GM23248 (cell line): ENCODE results near the gene PPM1H. TPM values are rescaled to one million over a fixed set of nuclear protein-coding genes. Genes with fewer than 3 reads are reported as not detected.

Source experiments
- DNase-seq: peaks from one replicate; pipeline ENCODE4 v3.0.0-alpha.2; 2015
- H2AFZ ChIP-seq: fragments of 200-600 bp; sonication (generic); 2 replicates; pipeline ENCODE4 v1.6.1; 2016; ENCODE audit warnings: antibody characterized with exemption
- H3F3A ChIP-seq: fragments of 200-600 bp; sonication (generic); 2 replicates; pipeline ENCODE4 v1.6.1; 2016; ENCODE audit warnings: mild to moderate bottlenecking, antibody characterized with exemption, mixed run types; ENCODE audit not compliant: insufficient read depth
- H3K27ac ChIP-seq: fragments of 200-600 bp; sonication (generic); 2 replicates; pipeline ENCODE4 v1.5.1; 2016; ENCODE audit warnings: mild to moderate bottlenecking
- H3K27me3 ChIP-seq: fragments of 200-600 bp; sonication (generic); replicated peaks from 2 replicates; pipeline ENCODE4 v1.6.1; 2016; ENCODE audit warnings: mild to moderate bottlenecking; ENCODE audit not compliant: insufficient read depth
- H3K36me3 ChIP-seq: fragments of 200-600 bp; sonication (generic); 2 replicates; pipeline ENCODE4 v1.6.1; 2016; ENCODE audit warnings: low read depth, mild to moderate bottlenecking
- H3K4me1 ChIP-seq: fragments of 200-600 bp; sonication (generic); 2 replicates; pipeline ENCODE4 v1.6.1; 2016; ENCODE audit warnings: mild to moderate bottlenecking; ENCODE audit not compliant: insufficient read depth
- H3K4me2 ChIP-seq: fragments of 200-600 bp; sonication (generic); one replicate; pipeline ENCODE4 v1.6.1; 2016; ENCODE audit warnings: mild to moderate bottlenecking; ENCODE audit not compliant: unreplicated experiment
- H3K4me3 ChIP-seq: fragments of 200-600 bp; sonication (generic); 2 replicates; pipeline ENCODE4 v1.5.1; 2016; ENCODE audit warnings: mild to moderate bottlenecking
- H3K79me2 ChIP-seq: fragments of 200-600 bp; sonication (generic); 2 replicates; pipeline ENCODE4 v1.6.1; 2016; ENCODE audit warnings: mild to moderate bottlenecking; ENCODE audit not compliant: insufficient read depth
- H3K9ac ChIP-seq: fragments of 200-600 bp; sonication (generic); 2 replicates; pipeline ENCODE4 v1.6.1; 2016; ENCODE audit warnings: mild to moderate bottlenecking
- H3K9me2 ChIP-seq: fragments of 200-600 bp; sonication (generic); 2 replicates; pipeline ENCODE4 v1.6.1; 2016; ENCODE audit warnings: mixed run types, mild to moderate bottlenecking, moderate library complexity; ENCODE audit not compliant: insufficient read depth
- H3K9me3 ChIP-seq: fragments of 200-600 bp; sonication (generic); one replicate; pipeline ENCODE4 v1.6.1; 2017; ENCODE audit warnings: low read depth
- H4K20me1 ChIP-seq: fragments of 200-600 bp; sonication (generic); 2 replicates; pipeline ENCODE4 v1.6.0; 2016; ENCODE audit not compliant: insufficient read depth
- EZH2 ChIP-seq: fragments of 200-600 bp; sonication (generic); IDR thresholded peaks from 2 replicates; pipeline ENCODE4 v1.6.1; 2018; ENCODE audit warnings: antibody characterized with exemption, mild to moderate bottlenecking; ENCODE audit not compliant: insufficient read depth, poor library complexity, severe bottlenecking
- EZH2phosphoT487 ChIP-seq: fragments of 200-600 bp; sonication (generic); IDR thresholded peaks from 2 replicates; pipeline ENCODE4 v1.6.1; 2018; ENCODE audit warnings: antibody characterized with exemption, moderate library complexity, mild to moderate bottlenecking, low read depth; ENCODE audit not compliant: insufficient read depth
- WGBS, 2 experiments: methylation state at CpG; one replicate each; pipeline ENCODE4 v1.1.6; 2015 to 2017; ENCODE audit warnings: low lambda C conversion rate in 2 of 2, low coverage in 1 of 2; ENCODE audit errors: missing lambda C conversion rate in 2 of 2; 5-methylcytosine and 5-hydroxymethylcytosine counted together
- in situ Hi-C: fragments of 300-500 bp; cut with MboI; formaldehyde crosslinking; loops from 2 replicates; pipeline ENCODE4 v1.15.0; 2020
- polyA plus RNA-seq: library from polyadenylated mRNA; unstranded; fragments of >200 nt; fragmentation: Nextera tagmentation; extraction: Ambion mirVana; gene quantifications from 2 replicates; pipeline ENCODE4 v1.2.1, GENCODE V29; 2016
- total RNA-seq: library from RNA; depleted of rRNA; stranded (reverse); fragments of >200 nt; shearing (Covaris generic); gene quantifications from 2 replicates; pipeline ENCODE4 v1.2.3, GENCODE V29; 2014

PPM1H gene
- total and polyA plus RNA-seq, 2 experiments from 2014 or later: 0.13 to 1.2 TPM

GRCh38 chr12:62832558-62832957, 102.4 kb downstream of the PPM1H start:
- no peak overlapping the region for H2AFZ ChIP-seq
- H3K27me3 ChIP-seq: peaks cover 3% of the 10 kb centered on the region
- H3K9me3 ChIP-seq: no peaks in the 10 kb centered on the region
- 75 to 83% methylated on average over 3 of the region's 3 CpGs for WGBS, 2 experiments
- no peak overlapping the region for H3K27ac ChIP-seq
- H3K9me2 ChIP-seq: no peaks in the 10 kb centered on the region
- H3K79me2 ChIP-seq: no peaks in the 10 kb centered on the region
- no peak for DNase-seq
- H3F3A ChIP-seq: no peaks in the 10 kb centered on the region
- H3K36me3 ChIP-seq: no peaks in the 10 kb centered on the region
- no peak overlapping the region for H3K9ac ChIP-seq
- no peak overlapping the region for H3K4me2 ChIP-seq
- no peaks in the 10 kb centered on the region for H4K20me1 ChIP-seq
- no peak overlapping the region for H3K4me3 ChIP-seq
- TF ChIP-seq EZH2 (no peak), EZH2phosphoT487 (no peak)
- no peaks in the 10 kb centered on the region for H3K4me1 ChIP-seq
- in situ Hi-C loops: no loop called here

- Histone ChIP-seq H3K79me2 (no peaks in the 10 kb centered on the region), H3K4me2 (no peak overlapping the region), H4K20me1 (no peaks in the 10 kb centered on the region), H3F3A (no peaks in the 10 kb centered on the region), H3K9me3 (no peaks in the 10 kb centered on the region), H2AFZ (no peak overlapping the region), H3K4me3 (no peak overlapping the region), H3K9me2 (no peaks in the 10 kb centered on the region), H3K27me3 (peaks cover 3% of the 10 kb centered on the region), H3K9ac (no peak overlapping the region), H3K36me3 (no peaks in the 10 kb centered on the region), H3K27ac (no peak overlapping the region), H3K4me1 (no peaks in the 10 kb centered on the region)
- 82 to 86% methylated on average over 7 of the region's 7 CpGs for WGBS, 2 experiments
- DNase-seq: no peak
- in situ Hi-C loops: no loop called here
- TF ChIP-seq EZH2phosphoT487 (no peak), EZH2 (no peak)
These were observed 102.9 kb downstream of the PPM1H start for GRCh38 chr12:62832027-62832426.

GRCh38 chr12:62827855-62828254, 107.1 kb downstream of the PPM1H start:
- no peak for DNase-seq
- no peaks in the 10 kb centered on the region for H3K79me2 ChIP-seq
- no peaks in the 10 kb centered on the region for H3F3A ChIP-seq
- no peak overlapping the region for H3K4me2 ChIP-seq
- no peaks in the 10 kb centered on the region for H4K20me1 ChIP-seq
- TF ChIP-seq EZH2 (no peak), EZH2phosphoT487 (no peak)
- H2AFZ ChIP-seq: no peak overlapping the region
- peaks cover 8% of the 10 kb centered on the region for H3K27me3 ChIP-seq
- no peak overlapping the region for H3K27ac ChIP-seq
- H3K4me1 ChIP-seq: no peaks in the 10 kb centered on the region
- in situ Hi-C loops: no loop called here
- no peaks in the 10 kb centered on the region for H3K36me3 ChIP-seq
- WGBS, 2 experiments: 54 to 55% methylated on average over 2 of the region's 2 CpGs
- H3K9ac ChIP-seq: no peak overlapping the region
- no peaks in the 10 kb centered on the region for H3K9me2 ChIP-seq
- H3K4me3 ChIP-seq: no peak overlapping the region
- no peaks in the 10 kb centered on the region for H3K9me3 ChIP-seq

DNA sequence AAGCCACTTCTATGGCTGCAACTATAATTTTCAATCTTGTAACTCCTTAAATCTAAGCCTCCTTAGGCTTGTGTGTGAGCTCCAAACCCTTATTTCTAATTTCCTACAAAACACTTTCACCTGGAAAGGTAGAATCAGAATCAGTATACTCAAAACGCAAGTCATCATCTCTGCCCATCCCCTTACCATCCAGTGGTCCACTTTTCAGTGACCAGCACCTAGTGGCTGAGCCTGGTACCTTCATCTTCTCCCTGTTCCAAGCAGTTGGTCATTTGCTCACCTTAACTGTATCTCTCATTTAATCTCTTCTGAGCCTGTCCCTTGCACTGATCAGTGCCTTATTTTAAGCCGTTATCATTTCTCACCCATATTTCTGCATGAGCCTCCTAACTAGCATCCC, 107.9 kb downstream of the PPM1H start:
- no peaks in the 10 kb centered on the region for H3K9me3 ChIP-seq
- no peaks in the 10 kb centered on the region for H3K4me1 ChIP-seq
- no peaks in the 10 kb centered on the region for H3K9me2 ChIP-seq
- 64 to 82% methylated on average over 2 of the region's 2 CpGs for WGBS, 2 experiments
- H3K4me3 ChIP-seq: no peak overlapping the region
- H3K79me2 ChIP-seq: no peaks in the 10 kb centered on the region
- no peak overlapping the region for H2AFZ ChIP-seq
- no peak overlapping the region for H3K9ac ChIP-seq
- in situ Hi-C loops: no loop called here
- H3K27ac ChIP-seq: no peak overlapping the region
- H3K4me2 ChIP-seq: no peak overlapping the region
- H3F3A ChIP-seq: no peaks in the 10 kb centered on the region
- H3K36me3 ChIP-seq: no peaks in the 10 kb centered on the region
- no peak for TF ChIP-seq EZH2
- TF ChIP-seq EZH2phosphoT487: no peak
- peaks cover 8% of the 10 kb centered on the region for H3K27me3 ChIP-seq
- no peaks in the 10 kb centered on the region for H4K20me1 ChIP-seq
- DNase-seq: no peak

DNA sequence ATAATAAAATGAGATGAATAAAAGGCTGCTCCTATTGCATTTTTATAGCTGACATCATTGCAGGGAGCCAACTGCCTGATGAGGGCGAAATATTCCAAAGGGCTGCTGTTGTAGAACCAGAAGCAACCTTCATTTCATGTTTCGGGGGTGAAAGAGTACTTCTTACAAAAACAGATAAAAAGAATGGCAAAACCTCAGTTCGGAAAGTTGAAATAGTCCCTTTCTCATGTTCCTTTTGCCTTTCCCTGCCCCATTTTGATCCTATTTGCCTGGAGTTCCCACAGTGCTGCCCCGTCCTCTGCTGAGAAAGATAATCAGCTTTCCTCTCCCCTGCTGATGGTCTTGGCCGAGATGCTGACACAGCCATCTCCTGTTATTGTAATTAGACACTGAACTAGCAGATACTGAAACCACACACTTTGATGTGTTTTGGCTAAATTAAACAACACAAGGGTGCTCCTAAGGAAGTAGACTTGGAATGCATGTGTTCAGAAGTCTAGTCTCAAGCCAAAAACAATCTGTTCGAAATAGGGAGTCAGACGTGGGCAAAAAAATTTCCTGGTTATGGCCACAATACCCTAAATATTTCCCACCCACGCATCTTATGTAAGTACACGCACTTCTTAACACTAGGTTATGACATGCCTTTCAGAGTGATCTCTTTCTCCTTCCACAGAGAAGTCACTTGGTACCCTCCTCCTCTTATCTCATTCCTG, 117.2 kb downstream of the PPM1H start:
- H3K79me2 ChIP-seq: no peaks in the 10 kb centered on the region
- peaks cover 33% of the 10 kb centered on the region for H3K27me3 ChIP-seq
- in situ Hi-C loops: loop anchor here (10.0 kb wide), 1 partner anchor 247 kb away; no protein-coding TSS in a partner anchor
- H3K4me1 ChIP-seq: no peaks in the 10 kb centered on the region; the same call in 1 of the 2 replicates
- no peak overlapping the region for H3K27ac ChIP-seq
- no peak overlapping the region for H3K4me3 ChIP-seq
- no peak for TF ChIP-seq EZH2
- no peak for TF ChIP-seq EZH2phosphoT487
- H2AFZ ChIP-seq: no peak overlapping the region
- H3K9ac ChIP-seq: no peak overlapping the region
- no peaks in the 10 kb centered on the region for H3K9me3 ChIP-seq
- H4K20me1 ChIP-seq: no peaks in the 10 kb centered on the region
- H3K4me2 ChIP-seq: no peak overlapping the region
- no peak for DNase-seq
- no peaks in the 10 kb centered on the region for H3F3A ChIP-seq
- no peaks in the 10 kb centered on the region for H3K36me3 ChIP-seq
- no peaks in the 10 kb centered on the region for H3K9me2 ChIP-seq
- WGBS, 2 experiments: 66% methylated on average over 9 of the region's 9 CpGs
